HFF-Myc (cell line): ENCODE measurements around the gene ENOX1.
A peak's percentile ranks its signal among the peaks of the same experiment; 100 is the strongest.

ENCODE experiments used
- DNase-seq: peaks from one replicate; pipeline ENCODE4 v3.0.0-alpha.2; 2011; ENCODE audit warnings: low read depth; ENCODE audit errors: extremely low read depth
- H3K4me3 ChIP-seq: replicated peaks from 2 replicates; pipeline ENCODE4 v1.5.1; 2011; ENCODE audit warnings: low read depth, mild to moderate bottlenecking, control low read depth, low read length
- CTCF ChIP-seq: IDR thresholded peaks from 2 replicates; pipeline ENCODE4 v1.5.1; 2012; ENCODE audit warnings: mild to moderate bottlenecking, low read depth, low read length, control low read depth; ENCODE audit errors: missing control alignments

ENOX1 gene

GRCh38 chr13:43815204-43815603 is 28.4 kb upstream of the ENOX1 start:
- H3K4me3 ChIP-seq: no peak overlapping the region
- TF ChIP-seq CTCF: no peak

DNA sequence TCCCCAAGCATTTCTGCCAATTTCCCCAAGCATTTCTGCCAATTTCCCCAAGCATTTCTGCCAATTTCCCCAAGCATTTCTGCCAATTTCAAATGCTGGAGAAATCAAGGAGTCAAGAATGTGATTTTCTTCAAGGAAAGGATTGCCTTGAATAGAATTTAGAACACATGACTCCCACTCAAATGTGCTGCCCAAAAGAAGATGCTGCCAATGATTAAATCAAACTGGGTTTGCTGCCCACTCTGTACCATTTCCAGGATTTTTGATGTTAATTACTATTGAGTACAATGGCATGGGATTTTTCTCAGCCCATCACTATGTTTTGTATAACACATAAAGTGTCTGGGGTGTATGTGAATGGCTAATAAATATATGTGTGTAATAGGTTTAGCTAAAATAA is 21.9 kb upstream of the ENOX1 start:
- H3K4me3 ChIP-seq: no peak overlapping the region
- no peak for TF ChIP-seq CTCF
- DNase-seq: no peak

More at GRCh38 chr13:43815204-43815603, 28.4 kb upstream of the ENOX1 start:
- DNase-seq: peak; percentile 85

- TF ChIP-seq CTCF: no peak
- DNase-seq: no peak
These were observed 18.9 kb upstream of the ENOX1 start for GRCh38 chr13:43805681-43806128.

DNA sequence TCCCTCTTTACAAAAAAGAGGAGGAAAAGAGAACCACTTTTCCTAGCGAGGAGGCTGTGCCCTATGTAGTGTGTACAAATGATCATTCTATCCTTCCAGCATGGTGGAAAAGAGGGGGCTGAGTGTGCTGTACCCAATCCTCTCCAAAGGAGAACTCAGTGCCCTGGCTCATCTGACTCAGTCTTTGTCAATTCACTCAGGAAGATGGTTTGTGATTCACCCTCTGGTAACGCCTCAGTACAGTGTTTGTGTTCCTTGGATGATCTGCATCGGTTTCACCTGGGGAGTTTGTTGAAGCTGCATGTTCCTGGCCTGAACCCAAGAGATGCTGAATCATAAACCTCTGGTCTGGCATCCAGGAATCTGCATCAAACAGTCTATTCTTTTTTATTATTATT is 18.3 kb upstream of the ENOX1 start:
- H3K4me3 ChIP-seq: no peak overlapping the region
- no peak for TF ChIP-seq CTCF
- no peak for DNase-seq

More at GRCh38 chr13:43805681-43806128, 18.9 kb upstream of the ENOX1 start:
- H3K4me3 ChIP-seq: no peak overlapping the region

- no peak for DNase-seq
- TF ChIP-seq CTCF: peak; percentile 14
- H3K4me3 ChIP-seq: no peak overlapping the region
These were observed 17.8 kb upstream of the ENOX1 start for GRCh38 chr13:43804461-43805070.

GRCh38 chr13:43802511-43802910 is 15.7 kb upstream of the ENOX1 start:
- TF ChIP-seq CTCF: no peak
- DNase-seq: no peak
- H3K4me3 ChIP-seq: no peak overlapping the region

DNA sequence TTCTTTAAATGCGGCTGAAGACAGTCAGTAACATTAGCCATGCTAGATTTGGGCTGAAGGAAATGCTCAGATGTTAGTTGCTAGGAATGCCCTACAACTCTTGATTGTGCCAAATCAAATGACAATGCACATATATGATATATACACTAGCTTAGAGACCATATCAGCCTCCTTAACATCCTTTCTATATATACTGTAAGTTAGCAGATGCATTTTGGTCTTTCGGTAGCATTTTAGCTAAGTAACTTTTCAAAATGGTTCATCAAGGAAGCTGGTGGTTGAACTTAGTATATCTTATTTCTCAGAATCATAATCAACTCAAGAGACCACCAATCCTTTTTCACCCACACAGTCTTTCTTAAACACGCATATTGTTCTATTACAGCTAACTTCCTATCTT is 14.1 kb upstream of the ENOX1 start:
- no peak for TF ChIP-seq CTCF
- no peak overlapping the region for H3K4me3 ChIP-seq
- no peak for DNase-seq
